ENCODE data around the gene COL16A1. TPM values are rescaled to one million over a fixed set of nuclear protein-coding genes. Genes with fewer than 3 reads are reported as not detected.

Gene COL16A1
- total RNA-seq, 4 donors from 2014 or later, result 76.5 to 292 (median 177) TPM

DNA sequence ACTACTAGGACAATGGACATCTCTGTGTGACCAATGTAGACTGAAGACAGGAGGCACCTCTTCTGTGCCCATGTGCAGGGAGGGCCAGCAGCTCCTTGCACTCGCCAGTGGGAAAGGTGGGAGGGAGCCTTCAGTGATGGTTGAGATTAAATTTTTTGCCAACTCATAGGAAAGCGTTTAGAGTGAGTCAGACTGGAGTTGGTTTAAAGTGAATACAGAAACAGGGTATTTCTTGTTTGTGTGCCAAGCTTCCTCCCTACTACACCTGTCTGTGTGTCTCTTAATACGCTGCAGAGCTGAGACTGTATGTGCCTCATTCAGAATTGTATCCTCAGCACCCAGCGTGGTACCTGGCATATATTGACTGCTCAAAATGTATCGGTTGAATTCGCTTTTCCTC, 13.5 kb upstream of the COL16A1 start:
- intact Hi-C loops (cut with DNase I; ENCODE audit: low total_unique reads), result no loop called here

GRCh38 chr1:31715873-31716220, 12.0 kb upstream of the COL16A1 start:
- intact Hi-C loops (cut with DNase I; ENCODE audit: low total_unique reads), result no loop called here
- DNase-seq, result no peak
- TF ChIP-seq CTCF (IDR thresholded peaks at IDR 0.05), result no peak
- no peak for TF ChIP-seq POLR2A (IDR thresholded peaks at IDR 0.05)
- Histone ChIP-seq H3K36me3 (no peaks in the 10 kb centered on the region), H3K4me3 (peak overlapping the region; percentile 32 to 55), H3K4me1 (peaks cover 8 to 24% of the 10 kb centered on the region in 2 donors), H3K9me3 (no peaks in the 10 kb centered on the region), H3K27ac (peak overlapping the region; percentile 96 to 99), H3K27me3 (no peaks in the 10 kb centered on the region)

More for the DNA sequence above, 13.5 kb upstream of the COL16A1 start:
- no peaks in the 10 kb centered on the region for H3K9me3 ChIP-seq
- H3K27ac ChIP-seq, result no peak overlapping the region
- no peak overlapping the region for H3K4me3 ChIP-seq
- no peak for DNase-seq
- H3K36me3 ChIP-seq, result no peaks in the 10 kb centered on the region
- peaks cover 8 to 17% of the 10 kb centered on the region in 2 donors for H3K4me1 ChIP-seq
- TF ChIP-seq CTCF (IDR thresholded peaks at IDR 0.05) (no peak), POLR2A (IDR thresholded peaks at IDR 0.05) (no peak)
- H3K27me3 ChIP-seq, result no peaks in the 10 kb centered on the region

DNA sequence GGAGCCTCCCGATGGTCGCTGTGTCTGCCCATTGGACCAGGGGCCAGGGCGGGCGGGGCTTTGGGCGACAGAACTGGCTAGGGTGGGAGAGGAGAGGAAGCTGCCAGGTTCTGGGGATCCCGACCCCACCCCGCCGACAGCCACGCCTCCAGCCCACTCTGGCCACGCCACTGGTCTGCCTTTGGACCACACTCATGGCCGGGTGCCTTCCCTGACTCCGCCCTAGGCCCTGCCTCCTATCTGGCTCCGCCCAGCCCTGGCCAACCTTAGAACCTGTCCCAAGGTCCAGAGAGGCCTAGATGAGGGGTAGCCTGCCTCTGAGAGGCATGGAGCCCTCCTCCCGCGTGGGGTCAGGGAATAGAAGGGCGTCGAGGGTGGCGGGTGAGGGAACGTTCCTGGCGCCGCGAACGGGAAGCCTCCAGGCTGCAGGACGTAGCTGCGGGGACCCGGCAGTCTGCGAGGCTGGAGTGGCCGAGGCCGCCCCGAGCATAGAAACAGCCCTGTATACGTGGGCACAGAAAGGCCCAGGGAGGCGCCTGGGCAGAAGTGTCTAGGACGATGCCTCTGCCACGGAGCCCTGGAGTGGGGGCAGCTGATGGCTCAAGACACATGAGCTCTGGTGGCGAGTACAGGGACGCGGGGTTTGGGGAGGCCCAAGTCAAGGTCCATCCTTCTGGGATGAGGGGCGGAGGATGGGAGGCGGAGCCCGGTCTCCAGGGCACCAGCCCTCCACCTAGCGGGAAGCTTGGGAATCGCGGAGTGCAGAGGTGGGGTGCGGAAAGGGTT, 11.5 kb upstream of the COL16A1 start:
- intact Hi-C loops (cut with DNase I; ENCODE audit: low total_unique reads), result no loop called here
- peak overlapping the region; percentile 96 to 99 for H3K27ac ChIP-seq
- H3K36me3 ChIP-seq, result no peaks in the 10 kb centered on the region
- H3K4me1 ChIP-seq, result peaks cover 8 to 24% of the 10 kb centered on the region in 2 donors
- TF ChIP-seq CTCF (IDR thresholded peaks at IDR 0.05) (peak; percentile 88 to 92 (median 92)), POLR2A (IDR thresholded peaks at IDR 0.05) (peak; percentile 78 to 91)
- H3K27me3 ChIP-seq, result no peaks in the 10 kb centered on the region
- peak overlapping the region; percentile 32 to 55 for H3K4me3 ChIP-seq
- peak; percentile 97 to 98 for DNase-seq
- H3K9me3 ChIP-seq, result no peaks in the 10 kb centered on the region

- H3K27me3 ChIP-seq, result no peaks in the 10 kb centered on the region
- intact Hi-C loops (cut with DNase I; ENCODE audit: low total_unique reads), result no loop called here
- H3K4me3 ChIP-seq, result peak overlapping the region; percentile 32 to 55
- TF ChIP-seq CTCF (IDR thresholded peaks at IDR 0.05) (peak in 2 of 4 experiments; percentile 20 to 46), POLR2A (IDR thresholded peaks at IDR 0.05) (no peak)
- peaks cover 8 to 24% of the 10 kb centered on the region in 2 donors for H3K4me1 ChIP-seq
- H3K36me3 ChIP-seq, result no peaks in the 10 kb centered on the region
- DNase-seq, result peak; percentile 95 to 96
- no peaks in the 10 kb centered on the region for H3K9me3 ChIP-seq
- H3K27ac ChIP-seq, result peak overlapping the region; percentile 96 to 99
Observed at GRCh38 chr1:31714442-31715086, 10.7 kb upstream of the COL16A1 start.

DNA sequence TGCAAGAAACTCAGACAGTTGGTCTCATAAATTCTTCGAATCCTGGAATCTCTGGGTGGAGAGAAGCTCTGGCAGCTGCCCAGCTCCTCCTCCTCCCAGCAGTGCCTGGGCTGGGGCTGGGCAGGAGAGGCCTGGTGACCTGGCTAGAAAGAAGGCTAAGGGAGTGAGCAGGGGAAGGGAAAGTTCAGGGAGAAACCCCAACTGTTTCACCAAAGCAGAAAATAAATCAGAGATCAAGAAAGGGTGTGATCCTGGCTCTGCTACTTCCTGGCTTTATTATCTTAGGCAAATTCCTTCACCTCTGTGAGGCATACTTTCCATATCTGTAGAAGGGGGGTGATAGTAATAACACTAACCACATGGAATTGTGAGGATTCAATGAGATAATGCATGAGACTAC, 8.8 kb upstream of the COL16A1 start:
- Histone ChIP-seq H3K4me1 (peaks cover 8 to 24% of the 10 kb centered on the region in 2 donors), H3K27ac (peak overlapping the region; percentile 96 to 99), H3K27me3 (no peaks in the 10 kb centered on the region), H3K36me3 (no peaks in the 10 kb centered on the region), H3K9me3 (no peaks in the 10 kb centered on the region), H3K4me3 (no peak overlapping the region)
- intact Hi-C loops (cut with DNase I; ENCODE audit: low total_unique reads), result loop anchor here (2.0 kb wide), 1 partner anchor 48 kb away; no protein-coding TSS in a partner anchor
- DNase-seq, result peak; percentile 84 to 86
- TF ChIP-seq POLR2A (IDR thresholded peaks at IDR 0.05) (no peak), CTCF (IDR thresholded peaks at IDR 0.05) (no peak)

Data from uterus (tissue), 4 donors.